ENCODE data around the gene DEXI. TPM values are rescaled to one million over a fixed set of nuclear protein-coding genes. Genes with fewer than 3 reads are reported as not detected.

The DEXI gene
- total and polyA plus RNA-seq, 10 donors, result 14.9 to 81.5 (median 33.5) TPM

GRCh38 chr16:10972108-10972818 is 30.0 kb upstream of the DEXI start:
- DNase-seq, result no peak
- Histone ChIP-seq H3K27me3 (replicated peaks in 1 of 7) (no peaks in the 10 kb centered on the region), H3K27ac (no peak overlapping the region), H3K4me1 (peaks cover 0 to 39% (median 4%) of the 10 kb centered on the region in 6 donors), H3K4me3 (no peak overlapping the region), H3K9me3 (no peaks in the 10 kb centered on the region), H3K36me3 (peaks cover 0 to 100% (median 57%) of the 10 kb centered on the region in 6 donors)
- WGBS, 5 donors, result 57 to 66% (median 61%) methylated on average over 4 of the region's 4 CpGs
- intact Hi-C loops (cut with DNase I; ENCODE audit: low total_unique reads), result no loop called here
- TF ChIP-seq POLR2A (IDR thresholded peaks at IDR 0.05) (no peak), POLR2AphosphoS5 (IDR thresholded peaks at IDR 0.05) (no peak)
- TF ChIP-seq, protein P1, sequence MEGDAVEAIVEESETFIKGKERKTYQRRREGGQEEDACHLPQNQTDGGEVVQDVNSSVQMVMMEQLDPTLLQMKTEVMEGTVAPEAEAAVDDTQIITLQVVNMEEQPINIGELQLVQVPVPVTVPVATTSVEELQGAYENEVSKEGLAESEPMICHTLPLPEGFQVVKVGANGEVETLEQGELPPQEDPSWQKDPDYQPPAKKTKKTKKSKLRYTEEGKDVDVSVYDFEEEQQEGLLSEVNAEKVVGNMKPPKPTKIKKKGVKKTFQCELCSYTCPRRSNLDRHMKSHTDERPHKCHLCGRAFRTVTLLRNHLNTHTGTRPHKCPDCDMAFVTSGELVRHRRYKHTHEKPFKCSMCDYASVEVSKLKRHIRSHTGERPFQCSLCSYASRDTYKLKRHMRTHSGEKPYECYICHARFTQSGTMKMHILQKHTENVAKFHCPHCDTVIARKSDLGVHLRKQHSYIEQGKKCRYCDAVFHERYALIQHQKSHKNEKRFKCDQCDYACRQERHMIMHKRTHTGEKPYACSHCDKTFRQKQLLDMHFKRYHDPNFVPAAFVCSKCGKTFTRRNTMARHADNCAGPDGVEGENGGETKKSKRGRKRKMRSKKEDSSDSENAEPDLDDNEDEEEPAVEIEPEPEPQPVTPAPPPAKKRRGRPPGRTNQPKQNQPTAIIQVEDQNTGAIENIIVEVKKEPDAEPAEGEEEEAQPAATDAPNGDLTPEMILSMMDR (IDR thresholded peaks at IDR 0.05 in 8 of 11, conservative IDR thresholded peaks at IDR 0.05 in 3 of 11), result no peak

DNA sequence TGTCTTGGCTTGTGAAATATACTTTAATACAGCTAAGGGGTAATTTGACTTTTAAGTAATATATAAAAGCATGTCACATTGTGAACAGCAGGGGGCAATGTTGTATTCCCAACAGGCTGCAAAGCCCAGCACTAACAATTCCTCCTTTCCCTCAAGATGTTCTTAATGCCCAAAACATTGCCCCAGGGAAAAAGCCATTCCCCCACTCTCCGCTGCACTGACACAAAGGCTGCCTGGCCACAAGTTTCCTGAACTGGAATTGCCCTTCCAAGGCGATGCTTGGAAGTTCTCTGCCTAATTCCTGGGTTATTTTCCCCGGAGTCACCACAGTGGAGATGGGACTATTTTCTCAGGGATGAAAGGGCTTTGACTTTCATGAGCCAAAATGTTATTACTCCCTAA is 29.3 kb upstream of the DEXI start:
- Histone ChIP-seq H3K27me3 (replicated peaks in 1 of 7) (no peaks in the 10 kb centered on the region), H3K9me3 (no peaks in the 10 kb centered on the region), H3K4me3 (no peak overlapping the region), H3K36me3 (peaks cover 0 to 100% (median 51%) of the 10 kb centered on the region in 6 donors), H3K4me1 (peaks cover 0 to 44% (median 4%) of the 10 kb centered on the region in 6 donors), H3K27ac (no peak overlapping the region)
- DNase-seq, result no peak
- intact Hi-C loops (cut with DNase I; ENCODE audit: low total_unique reads), result no loop called here
- TF ChIP-seq POLR2A (IDR thresholded peaks at IDR 0.05) (no peak), POLR2AphosphoS5 (IDR thresholded peaks at IDR 0.05) (no peak)
- TF ChIP-seq, protein P1 (IDR thresholded peaks at IDR 0.05 in 8 of 11, conservative IDR thresholded peaks at IDR 0.05 in 3 of 11), result peak; percentile 19 to 82 (median 71)
- WGBS, 5 donors, result 68 to 87% (median 79%) methylated on average over 3 of the region's 3 CpGs

GRCh38 chr16:10970065-10970464 is 27.8 kb upstream of the DEXI start:
- no peak overlapping the region for H3K4me3 ChIP-seq
- no peaks in the 10 kb centered on the region for H3K9me3 ChIP-seq
- peaks cover 0 to 59% (median 17%) of the 10 kb centered on the region in 6 donors for H3K4me1 ChIP-seq
- DNase-seq, result no peak
- WGBS, 5 donors, result 66 to 92% (median 89%) methylated on average over 2 of the region's 2 CpGs
- H3K27ac ChIP-seq, result peak overlapping the region in 1 of 8 donors; percentile 4
- H3K36me3 ChIP-seq, result peaks cover 0 to 91% (median 40%) of the 10 kb centered on the region in 6 donors
- intact Hi-C loops (cut with DNase I; ENCODE audit: low total_unique reads), result no loop called here
- TF ChIP-seq POLR2A (IDR thresholded peaks at IDR 0.05), result no peak
- TF ChIP-seq, protein P1 (IDR thresholded peaks at IDR 0.05 in 8 of 11, conservative IDR thresholded peaks at IDR 0.05 in 3 of 11), result no peak
- no peak for TF ChIP-seq POLR2AphosphoS5 (IDR thresholded peaks at IDR 0.05)
- H3K27me3 ChIP-seq (replicated peaks in 1 of 7), result no peaks in the 10 kb centered on the region

GRCh38 chr16:10969615-10970014 is 27.3 kb upstream of the DEXI start:
- intact Hi-C loops (cut with DNase I; ENCODE audit: low total_unique reads), result loop anchor here (5.0 to 10.0 kb wide), 3 partner anchors 388 to 745 kb away; no protein-coding TSS in a partner anchor
- 57 to 93% (median 76%) methylated on average over 1 of the region's 1 CpG for WGBS, 5 donors
- Histone ChIP-seq H3K4me1 (peaks cover 0 to 63% (median 20%) of the 10 kb centered on the region in 6 donors), H3K27me3 (replicated peaks in 1 of 7) (no peaks in the 10 kb centered on the region), H3K4me3 (no peak overlapping the region), H3K9me3 (no peaks in the 10 kb centered on the region), H3K36me3 (peaks cover 0 to 91% (median 37%) of the 10 kb centered on the region in 6 donors), H3K27ac (peak overlapping the region in 1 of 8 donors; percentile 3)
- no peak for DNase-seq
- TF ChIP-seq POLR2AphosphoS5 (IDR thresholded peaks at IDR 0.05) (no peak), POLR2A (IDR thresholded peaks at IDR 0.05) (no peak)
- TF ChIP-seq, protein P1 (IDR thresholded peaks at IDR 0.05 in 8 of 11, conservative IDR thresholded peaks at IDR 0.05 in 3 of 11), result no peak

Measured in spleen (tissue), 11 donors.